ENCODE results near the gene KRTAP10-7.
"Not testable (repeated sequence)": the region's sequence is repeated elsewhere in the genome, so short reads cannot be mapped to it uniquely, and the experiment has no call there.

KRTAP10-7 gene

GRCh38 chr21:44590311-44590721, 10.1 kb upstream of the KRTAP10-7 start:
- no peak for DNase-seq (ENCODE audit: low read depth, low spot score)

- not testable (repeated sequence) for DNase-seq (ENCODE audit: low read depth, low spot score)
Measured at GRCh38 chr21:44590897-44591800, 9.2 kb upstream of the KRTAP10-7 start.

GRCh38 chr21:44591801-44592130, 8.6 kb upstream of the KRTAP10-7 start:
- not testable (repeated sequence) for DNase-seq (ENCODE audit: low read depth, low spot score)

GRCh38 chr21:44592446-44593311, 7.7 kb upstream of the KRTAP10-7 start, which contains the start of gene KRTAP10-6:
Gene KRTAP10-6 (minus strand): TSS chr21:44592505. CDS start chr21:44592484, 21 bp downstream.
- DNase-seq (ENCODE audit: low read depth, low spot score) = no peak

GRCh38 chr21:44593598-44594405, 6.6 kb upstream of the KRTAP10-7 start:
- no peak for DNase-seq (ENCODE audit: low read depth, low spot score)

- DNase-seq (ENCODE audit: low read depth, low spot score) = no peak
Measured at GRCh38 chr21:44594406-44594916, 5.9 kb upstream of the KRTAP10-7 start.

GRCh38 chr21:44595524-44595923, 4.9 kb upstream of the KRTAP10-7 start:
- no peak for DNase-seq (ENCODE audit: low read depth, low spot score)

- no peak for DNase-seq (ENCODE audit: low read depth, low spot score)
Measured at GRCh38 chr21:44596068-44596725, 4.2 kb upstream of the KRTAP10-7 start.

- no peak for DNase-seq (ENCODE audit: low read depth, low spot score)
Measured at GRCh38 chr21:44598061-44598460, 2.3 kb upstream of the KRTAP10-7 start.

- DNase-seq (ENCODE audit: low read depth, low spot score) = no peak
Measured at GRCh38 chr21:44599264-44600029, 950 bp upstream of the KRTAP10-7 start.

GRCh38 chr21:44601091-44601490, 694 bp downstream of the KRTAP10-7 start:
- DNase-seq (ENCODE audit: low read depth, low spot score) = not testable (repeated sequence)

- no peak for DNase-seq (ENCODE audit: low read depth, low spot score)
Measured at GRCh38 chr21:44601596-44602462, 1.4 kb downstream of the KRTAP10-7 start.

- no peak for DNase-seq (ENCODE audit: low read depth, low spot score)
Measured at GRCh38 chr21:44602463-44602850, 2.1 kb downstream of the KRTAP10-7 start.

GRCh38 chr21:44603109-44603875, 2.9 kb downstream of the KRTAP10-7 start:
- DNase-seq (ENCODE audit: low read depth, low spot score) = no peak

GRCh38 chr21:44603911-44604310, 3.5 kb downstream of the KRTAP10-7 start:
- DNase-seq (ENCODE audit: low read depth, low spot score) = no peak

- no peak for DNase-seq (ENCODE audit: low read depth, low spot score)
Measured at GRCh38 chr21:44606495-44606894, 6.1 kb downstream of the KRTAP10-7 start.

GRCh38 chr21:44609193-44609592, 8.8 kb downstream of the KRTAP10-7 start:
- no peak for DNase-seq (ENCODE audit: low read depth, low spot score)

GRCh38 chr21:44610157-44610843, 9.9 kb downstream of the KRTAP10-7 start:
- DNase-seq (ENCODE audit: low read depth, low spot score) = not testable (repeated sequence)

All from activated CD4-positive, CD25-positive, alpha-beta regulatory T cell treated with anti-CD3 and anti-CD28 coated beads, Interleukin-2, amount 50 U/mL, for 16 hours (primary cell).